HG02642 (cell line): ENCODE data around the gene CFL1.
A peak's percentile ranks its signal among the peaks of the same experiment; 100 is the strongest.

Source experiments
- ATAC-seq: cut with Tn5 transposase; IDR thresholded peaks from one replicate; pipeline ENCODE4 v1.9.1; 2021; ENCODE audit warnings: mild to moderate bottlenecking; ENCODE audit not compliant: unreplicated experiment, poor library complexity

The CFL1 gene

DNA sequence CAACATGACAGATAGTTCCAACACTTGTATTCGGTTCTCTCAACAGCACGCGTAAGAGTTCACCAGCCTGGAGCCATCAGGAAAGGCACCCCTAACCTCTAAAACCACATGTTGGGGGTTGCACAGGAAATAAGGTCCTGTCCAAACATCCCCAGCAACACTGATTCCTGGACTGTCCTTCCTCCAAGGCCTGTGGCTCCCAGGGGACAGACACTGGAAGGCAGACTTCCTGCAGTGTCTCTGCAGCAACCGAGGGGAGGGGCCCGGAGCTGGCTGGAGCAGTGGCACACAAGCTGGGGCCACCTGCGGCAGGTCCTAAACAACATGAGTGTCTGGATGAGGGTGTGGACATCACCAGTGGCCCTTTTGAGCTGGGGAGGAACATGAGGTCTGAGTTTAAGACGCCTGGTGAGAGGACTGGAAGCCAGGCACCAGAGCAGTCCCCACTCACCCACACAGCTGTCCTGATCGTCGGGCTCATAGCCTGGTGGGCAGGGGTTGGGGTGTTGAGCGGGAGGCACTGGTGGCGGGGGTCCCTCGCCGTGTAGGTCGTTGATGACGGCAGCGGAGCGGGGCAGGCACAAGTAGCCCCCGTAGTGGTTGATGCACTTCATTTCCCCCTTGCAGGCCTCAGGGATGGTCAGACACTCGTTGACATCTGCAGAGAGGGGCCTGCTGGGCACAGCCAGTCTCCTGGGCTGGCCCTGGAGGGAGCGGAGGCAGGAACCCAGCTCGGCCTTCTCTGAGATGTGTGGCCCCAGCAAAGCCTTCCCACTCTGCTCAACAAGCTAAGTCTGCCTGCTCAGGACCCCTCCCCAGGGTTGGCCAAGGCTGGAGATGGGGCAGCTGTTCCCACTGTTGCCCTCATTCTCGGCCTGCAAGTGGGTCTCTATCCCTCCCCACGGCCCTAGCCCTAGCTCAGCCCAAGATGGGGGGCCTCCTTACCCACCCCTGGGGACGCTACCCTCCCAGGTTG lies 13.0 kb upstream of the CFL1 start:
- no peak for ATAC-seq

DNA sequence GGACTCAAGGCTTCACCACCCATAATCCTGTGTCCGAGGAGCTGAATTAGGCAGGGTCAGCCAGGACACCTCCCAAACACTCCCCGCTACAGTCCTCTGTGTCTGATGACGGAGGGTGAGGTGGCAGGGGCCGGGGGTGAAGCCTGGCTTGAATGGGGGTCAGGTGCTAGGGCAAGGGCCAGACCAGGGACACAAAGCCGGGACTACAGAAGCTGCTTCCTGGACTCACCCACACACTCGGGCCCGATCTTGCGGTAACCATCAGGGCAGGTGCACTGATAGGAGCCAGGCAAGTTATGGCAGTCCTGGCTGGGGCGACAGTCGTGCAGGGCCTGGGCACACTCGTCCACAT lies 12.3 kb upstream of the CFL1 start:
- ATAC-seq, result no peak

DNA sequence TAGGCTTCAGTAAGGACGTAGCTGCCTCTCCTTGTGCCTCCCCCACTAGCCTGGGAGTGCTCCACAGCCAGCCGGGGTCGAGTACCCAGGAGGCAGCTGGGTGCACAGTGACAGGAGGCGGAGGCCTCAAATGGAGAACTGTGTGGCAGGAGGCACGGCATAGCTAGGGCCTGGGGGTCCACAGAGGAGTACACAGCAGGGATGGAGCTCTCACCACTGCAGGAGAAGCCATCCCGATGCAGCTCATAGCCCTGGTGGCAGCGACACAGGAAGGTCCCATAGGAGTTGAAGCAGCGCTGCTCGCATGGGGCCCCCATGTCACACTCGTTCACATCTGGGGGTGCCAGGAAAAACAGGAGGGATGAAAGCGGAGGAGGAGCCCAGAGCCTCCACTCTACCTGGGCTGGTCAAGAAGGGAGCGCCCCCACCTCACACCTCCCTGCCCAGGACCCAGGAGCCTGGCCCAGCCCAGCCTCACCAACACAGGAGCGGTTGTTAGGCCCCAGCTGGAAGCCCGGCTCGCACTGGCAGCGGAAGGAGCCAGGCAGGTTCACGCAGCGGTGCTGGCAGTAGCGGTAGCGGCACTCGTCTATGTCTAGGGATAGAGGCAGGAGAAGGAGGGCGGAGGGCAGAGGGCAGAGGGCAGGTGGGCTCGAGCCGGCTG lies 11.8 kb upstream of the CFL1 start:
- ATAC-seq, result no peak

DNA sequence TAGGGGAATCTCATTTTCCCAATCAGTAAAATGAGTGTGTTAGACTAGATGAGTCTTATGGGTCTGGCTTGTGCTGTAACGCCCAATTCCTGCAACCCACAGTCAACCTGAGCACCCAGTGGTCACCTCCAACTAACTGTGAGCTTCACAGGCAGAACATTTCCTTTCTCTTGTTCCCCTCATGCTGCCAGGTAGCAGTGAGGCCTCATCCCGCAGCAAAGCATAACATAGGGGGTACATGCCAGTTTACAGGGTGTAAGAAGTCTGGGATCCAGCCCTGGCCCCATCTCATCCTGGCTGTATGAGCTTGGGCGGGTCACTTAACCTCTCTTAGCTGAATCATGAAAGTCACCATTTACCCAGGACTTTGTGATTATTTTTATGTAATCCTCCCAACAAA lies 10.9 kb upstream of the CFL1 start:
- ATAC-seq, result no peak

DNA sequence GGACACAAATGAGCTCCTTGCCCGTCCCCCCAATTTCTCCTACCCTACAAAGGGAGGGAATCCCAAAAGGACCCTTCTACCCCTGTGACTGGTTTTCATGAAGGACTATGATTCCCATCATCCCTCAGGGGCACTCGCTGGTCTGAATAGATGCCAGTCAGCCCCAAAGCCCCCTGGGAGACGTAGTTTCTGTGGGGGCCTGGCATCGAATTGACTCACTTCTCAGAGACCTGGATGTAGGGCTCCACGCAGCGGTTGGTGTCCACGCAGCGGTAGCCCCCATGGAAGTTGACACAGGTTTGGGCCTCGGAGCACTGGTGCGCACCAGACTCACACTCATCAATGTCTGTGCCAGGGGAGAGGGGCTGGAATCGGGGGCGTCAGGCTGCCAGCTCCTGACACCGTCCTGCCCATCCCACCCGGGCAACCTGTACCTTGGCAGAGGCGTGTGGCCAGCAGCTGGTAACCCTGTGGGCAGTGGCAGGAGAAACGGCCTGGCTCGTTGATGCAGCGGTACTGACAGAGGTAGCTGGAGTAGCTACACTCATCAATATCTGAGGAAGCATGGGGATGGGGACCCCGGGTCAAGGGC lies 10.2 kb upstream of the CFL1 start:
- ATAC-seq, result no peak

DNA sequence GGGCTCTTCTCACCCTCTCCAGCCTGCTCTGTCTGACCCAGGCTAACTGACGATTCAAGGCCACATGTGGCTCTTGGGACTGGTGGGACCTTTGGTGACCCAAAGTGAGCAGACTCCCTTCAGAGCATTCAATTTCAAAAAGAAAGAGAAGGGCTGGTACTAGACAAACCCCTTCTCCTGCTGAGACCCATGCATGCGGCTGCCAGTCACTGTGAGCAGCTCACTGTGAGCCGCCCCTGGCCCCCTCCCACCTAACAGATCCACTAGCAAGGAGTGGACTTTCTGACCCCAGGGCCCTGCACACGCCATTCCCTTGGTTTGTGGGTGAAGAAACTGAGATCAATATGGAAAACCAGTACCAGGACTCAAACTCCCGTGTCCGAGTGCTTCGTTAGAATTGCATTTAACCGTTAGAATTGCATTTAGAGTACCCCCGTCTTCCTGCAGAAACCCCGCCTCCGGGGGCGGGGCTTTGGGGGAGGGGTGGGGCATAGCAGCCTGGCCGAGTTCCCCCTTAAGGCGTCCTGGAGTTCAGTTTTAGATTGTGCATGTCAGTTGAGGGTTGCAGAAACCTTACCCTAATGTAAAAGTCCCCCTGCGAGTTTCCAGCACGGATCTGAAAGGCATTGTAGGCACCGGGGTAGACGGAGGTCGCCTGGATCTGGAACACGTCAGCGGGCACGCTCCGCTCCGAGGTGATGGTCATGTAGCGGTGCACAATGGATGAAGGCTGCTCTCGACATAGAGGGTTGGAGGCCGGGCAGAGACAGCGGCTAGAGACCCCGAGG lies 9.5 kb upstream of the CFL1 start:
- no peak for ATAC-seq

DNA sequence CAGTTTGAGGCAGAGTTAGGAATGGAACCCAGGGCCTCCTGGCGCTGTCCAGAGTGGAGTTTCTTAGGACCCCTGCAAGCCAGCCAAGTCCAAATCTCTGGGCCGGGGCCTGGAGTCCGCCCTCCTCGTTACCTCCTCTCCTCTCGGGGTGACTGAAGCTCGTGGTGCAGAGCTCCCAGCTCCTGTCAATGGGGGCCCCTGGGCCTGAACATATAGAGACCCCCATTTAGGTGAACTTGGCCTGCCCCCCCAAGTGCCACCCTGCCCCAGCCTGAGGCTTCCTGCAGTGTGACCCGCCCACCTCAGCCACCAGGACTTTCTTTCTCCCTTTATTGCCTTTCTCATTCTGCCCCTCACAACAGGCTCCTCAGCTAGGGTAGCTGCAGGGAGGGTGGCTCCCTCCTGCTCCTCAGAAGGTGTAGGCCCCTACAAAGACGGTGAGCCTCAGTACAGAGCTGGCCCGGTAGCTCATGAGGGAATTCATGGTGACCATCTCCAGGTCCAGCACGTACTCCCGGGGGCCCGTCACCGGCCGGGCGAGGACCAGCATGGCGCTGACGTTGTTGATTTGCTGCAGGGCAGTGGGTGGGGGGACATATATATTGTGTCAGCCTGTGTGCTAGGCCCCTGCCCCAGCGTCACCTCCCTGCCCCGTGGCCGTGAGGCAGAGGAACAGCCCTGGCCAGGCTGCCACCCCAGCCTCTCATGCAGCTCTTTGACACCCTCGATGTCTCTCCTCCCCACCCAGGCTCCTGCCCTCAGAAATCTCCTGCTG lies 8.7 kb upstream of the CFL1 start:
- no peak for ATAC-seq

DNA sequence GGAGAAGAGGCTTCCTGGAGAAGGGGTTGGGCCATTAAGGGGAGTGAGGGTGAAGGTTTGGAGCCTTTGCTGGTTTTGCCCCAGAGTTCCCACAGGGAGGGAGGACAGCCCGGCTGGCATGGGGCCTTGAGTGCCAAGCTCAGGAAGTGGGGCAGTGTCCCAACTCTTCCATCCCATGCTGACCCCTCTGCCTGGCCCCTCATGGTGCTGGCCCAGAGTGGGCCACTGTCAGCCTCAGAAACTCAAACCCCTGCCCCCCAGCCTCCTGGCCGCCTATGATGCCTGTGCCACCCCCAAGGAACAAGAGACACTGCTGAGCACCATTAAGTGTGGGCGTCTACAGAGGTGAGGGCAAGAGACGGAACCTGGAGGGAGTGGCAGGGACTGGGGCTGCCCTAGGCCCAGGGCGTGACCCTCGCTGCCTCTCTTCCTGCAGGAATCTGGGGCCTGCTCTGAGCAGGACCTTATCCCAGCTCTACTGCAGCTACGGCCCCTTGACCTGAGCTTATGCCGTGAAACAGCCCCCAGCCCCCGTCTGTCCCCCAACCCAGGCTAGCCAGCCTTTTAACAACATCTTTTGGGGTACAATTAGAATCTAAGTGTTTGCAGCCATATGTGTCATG lies 7.7 kb upstream of the CFL1 start:
- no peak for ATAC-seq

DNA sequence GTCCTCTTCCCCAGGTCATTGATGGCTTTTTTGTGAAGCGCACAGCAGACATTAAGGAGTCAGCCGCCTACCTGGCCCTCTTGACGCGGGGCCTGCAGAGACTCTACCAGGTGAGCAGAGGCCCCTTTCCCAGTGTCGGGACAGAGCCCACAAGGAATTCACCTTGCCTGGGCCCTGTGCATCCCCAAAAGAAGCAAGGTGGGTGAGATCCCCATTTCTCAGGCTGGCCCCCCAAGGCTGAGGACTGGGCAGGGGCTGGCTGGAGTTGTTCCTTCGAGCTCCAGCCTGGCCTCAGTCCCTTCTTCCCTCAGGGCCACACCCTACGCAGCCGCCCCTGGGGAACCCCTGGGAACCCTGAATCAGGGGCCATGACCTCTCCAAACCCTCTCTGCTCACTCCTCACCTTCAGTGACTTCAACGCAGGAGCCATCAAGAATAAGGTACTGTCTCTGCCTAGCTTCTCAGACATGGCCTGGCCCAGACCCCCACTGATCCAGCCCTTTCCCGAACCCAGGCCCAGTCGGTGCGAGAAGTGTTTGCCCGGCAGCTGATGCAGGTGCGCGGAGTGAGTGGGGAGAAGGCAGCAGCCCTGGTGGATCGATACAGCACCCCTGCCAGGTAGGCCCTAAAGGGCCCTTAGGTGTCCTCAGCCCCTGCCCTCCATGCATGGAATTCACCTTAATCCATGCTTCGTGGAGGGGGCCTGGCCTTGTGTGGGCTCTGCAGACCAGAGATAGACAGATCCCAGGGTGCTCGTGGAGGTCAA lies 6.9 kb upstream of the CFL1 start:
- ATAC-seq, result no peak

DNA sequence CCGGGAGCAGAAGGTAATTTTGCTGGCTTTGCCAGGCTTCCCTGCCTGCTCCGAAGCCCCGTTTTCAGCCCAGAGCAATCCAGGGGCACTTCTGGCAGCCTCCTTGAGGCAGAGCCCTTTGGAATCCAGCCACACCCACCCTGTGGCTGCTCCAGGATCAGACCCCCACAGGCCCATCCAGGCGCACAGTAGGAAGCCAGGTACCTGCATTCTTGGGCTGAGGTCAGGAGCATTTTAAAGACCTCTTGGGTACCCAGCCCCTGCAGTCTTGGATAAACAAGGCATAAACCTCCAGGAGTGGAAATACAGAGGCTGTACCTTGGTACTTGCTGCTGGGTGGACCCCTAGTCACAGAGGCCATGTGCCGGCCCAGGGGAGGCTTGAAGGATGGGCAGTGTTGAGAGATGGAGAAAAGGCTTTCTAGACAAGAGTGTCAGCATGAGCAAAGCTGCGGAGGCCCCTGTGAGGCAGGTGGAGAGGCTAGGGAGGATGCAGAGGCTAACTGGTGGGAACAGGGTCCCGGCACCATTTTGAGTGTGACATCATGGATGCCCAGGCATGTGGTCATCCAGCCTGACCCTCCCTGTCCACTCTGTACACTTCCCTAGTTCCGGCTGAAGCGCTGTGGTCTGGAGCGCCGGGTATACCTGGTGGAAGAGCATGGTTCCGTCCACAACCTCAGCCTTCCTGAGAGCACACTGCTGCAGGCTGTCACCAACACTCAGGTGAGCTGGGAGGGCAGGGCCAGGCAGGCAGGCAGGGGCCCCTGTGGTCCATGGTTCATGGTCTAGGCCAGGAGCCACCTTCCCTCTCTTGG lies 6.1 kb upstream of the CFL1 start:
- ATAC-seq, result no peak

DNA sequence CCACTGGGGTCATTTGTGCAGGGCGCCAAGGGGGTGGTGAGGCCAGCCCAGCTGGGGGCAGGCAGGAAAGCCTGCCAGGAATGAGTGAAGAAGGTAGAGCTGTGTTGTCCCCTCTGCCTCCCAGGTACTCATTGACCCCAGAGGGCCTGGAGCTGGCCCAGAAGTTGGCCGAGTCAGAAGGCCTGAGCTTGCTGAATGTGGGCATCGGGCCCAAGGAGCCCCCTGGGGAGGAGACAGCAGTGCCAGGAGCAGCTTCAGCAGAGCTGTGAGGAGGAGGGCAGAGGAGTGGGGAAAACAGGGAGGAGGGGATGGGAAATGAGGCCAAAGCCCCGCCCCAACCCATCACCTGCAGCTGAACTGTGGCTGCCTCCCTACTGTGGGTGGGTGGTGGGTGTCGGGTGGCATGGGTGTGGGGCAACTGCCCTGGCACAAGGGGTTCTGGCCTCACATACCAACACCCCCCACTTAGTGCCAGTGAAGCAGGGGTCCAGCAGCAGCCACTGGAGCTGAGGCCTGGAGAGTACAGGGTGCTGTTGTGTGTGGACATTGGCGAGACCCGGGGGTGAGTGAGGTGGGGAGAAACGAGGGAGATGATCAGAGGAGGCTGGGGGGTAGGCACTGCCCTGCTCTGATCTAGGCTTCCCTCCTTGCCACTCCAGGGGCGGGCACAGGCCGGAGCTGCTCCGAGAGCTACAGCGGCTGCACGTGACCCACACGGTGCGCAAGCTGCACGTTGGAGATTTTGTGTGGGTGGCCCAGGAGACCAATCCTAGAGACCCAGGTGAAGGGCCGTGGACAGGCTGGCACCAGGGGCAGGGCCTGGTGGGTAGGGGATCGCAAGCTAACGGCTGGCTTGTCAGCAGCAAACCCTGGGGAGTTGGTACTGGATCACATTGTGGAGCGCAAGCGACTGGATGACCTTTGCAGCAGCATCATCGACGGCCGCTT lies 5.2 kb upstream of the CFL1 start:
- ATAC-seq, result no peak

DNA sequence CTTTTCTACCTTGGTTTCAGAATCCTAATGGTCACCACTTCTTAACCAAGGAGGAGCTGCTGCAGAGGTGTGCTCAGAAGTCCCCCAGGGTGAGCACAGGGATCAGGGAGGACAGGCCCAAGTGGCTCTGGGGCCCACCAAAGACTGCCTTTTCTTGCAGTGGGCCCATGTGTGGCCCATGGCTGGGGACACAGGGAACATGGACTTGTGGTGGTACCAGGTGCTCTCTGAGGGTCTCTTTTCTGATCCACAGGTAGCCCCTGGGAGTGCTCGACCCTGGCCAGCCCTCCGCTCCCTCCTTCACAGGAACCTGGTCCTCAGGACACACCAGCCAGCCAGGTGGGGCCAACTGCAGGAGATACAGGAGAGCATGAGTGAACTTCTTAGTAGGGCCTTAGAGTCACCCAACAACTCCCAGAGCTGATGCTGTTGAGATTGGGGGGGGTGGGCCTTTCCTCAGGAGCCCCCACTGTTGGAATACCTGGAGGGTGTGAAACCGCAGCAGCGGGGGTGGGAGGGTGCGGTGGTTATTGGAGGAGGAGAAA lies 4.3 kb upstream of the CFL1 start:
- no peak for ATAC-seq

DNA sequence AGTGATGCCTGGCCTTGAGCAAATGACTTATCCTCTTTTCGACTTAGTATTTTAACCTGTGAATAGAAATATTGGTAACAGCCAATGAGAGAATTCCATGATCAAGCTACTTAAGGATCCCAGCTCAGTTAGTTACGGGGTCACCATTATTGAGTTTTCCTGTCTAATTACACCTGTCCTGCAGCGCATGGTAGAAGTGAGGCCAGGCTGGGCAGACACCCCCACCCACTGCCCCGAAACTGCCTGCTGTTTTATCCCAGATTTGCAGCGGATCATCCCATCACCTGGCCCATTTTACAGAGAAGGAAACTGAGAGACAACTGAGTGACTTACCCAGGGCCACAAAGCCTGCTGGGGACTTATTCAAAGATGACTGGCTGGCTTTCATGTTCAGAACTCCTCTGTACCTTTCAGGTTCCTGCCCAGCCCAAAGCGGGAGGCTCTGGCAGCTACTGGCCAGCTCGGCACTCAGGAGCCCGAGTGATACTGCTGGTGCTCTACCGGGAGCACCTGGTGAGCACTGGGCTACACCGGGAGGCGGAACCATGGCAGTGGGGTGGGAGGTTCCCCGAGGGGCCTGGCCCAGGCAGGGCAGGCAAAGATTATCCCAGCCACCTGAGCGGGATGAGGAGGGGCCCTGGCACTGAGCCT lies 3.7 kb upstream of the CFL1 start:
- ATAC-seq, result no peak

DNA sequence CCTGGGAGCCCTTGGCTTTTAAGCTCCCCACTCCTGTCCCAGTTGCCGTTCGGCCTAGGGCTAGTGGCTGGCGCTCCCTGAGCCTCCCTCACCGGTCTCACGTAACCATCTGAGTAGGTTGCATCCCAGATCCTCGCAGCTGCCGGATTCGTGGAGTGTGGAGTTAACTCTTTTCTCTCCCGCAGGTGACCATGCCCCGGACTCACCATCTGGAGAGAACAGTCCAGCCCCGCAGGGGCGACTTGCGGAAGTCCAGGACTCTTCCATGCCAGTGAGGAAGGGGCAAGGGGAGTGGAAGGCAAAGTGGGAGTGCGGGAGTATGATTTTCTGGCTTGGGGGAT lies 3.2 kb upstream of the CFL1 start:
- no peak for ATAC-seq

DNA sequence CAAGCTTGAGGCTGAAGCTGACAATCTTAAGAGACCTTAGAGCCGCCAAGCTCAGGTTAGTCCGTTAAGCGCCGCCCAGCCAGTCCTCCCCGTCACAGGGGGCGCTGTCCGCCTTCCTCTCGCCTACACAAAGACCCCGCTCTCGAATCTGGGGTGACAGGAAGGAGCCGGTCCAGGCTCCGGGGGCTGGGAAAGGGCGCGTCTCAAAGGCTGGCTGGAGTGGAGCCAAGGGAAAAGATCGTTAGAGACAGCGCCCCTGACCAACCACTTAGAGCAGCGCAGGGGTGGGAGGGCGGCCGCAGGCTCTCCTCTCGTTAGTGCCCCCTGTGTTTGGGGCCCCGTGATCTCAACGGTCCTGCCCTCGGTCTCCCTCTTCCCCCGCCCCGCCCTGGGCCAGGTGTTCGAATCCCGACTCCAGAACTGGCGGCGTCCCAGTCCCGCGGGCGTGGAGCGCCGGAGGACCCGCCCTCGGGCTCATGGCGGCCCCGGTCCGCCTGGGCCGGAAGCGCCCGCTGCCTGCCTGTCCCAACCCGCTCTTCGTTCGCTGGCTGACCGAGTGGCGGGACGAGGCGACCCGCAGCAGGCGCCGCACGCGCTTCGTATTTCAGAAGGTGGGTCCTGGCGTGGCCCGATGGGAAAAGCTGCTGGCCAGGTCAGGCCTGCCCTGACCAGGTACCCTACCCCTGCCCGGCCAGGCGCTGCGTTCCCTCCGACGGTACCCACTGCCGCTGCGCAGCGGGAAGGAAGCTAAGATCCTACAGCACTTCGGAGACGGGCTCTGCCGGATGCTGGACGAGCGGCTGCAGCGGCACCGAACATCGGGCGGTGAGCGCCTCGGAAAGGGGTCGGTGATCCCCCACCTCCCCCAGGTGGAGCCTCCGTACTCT lies 2.5 kb upstream of the CFL1 start, which contains the start of gene MUS81:
Gene MUS81, plus strand, starts transcription at position 156 of the 887 bp plus-strand sequence. Its CDS starts 321 bp downstream, at position 477.
- ATAC-seq, result peak; percentile 33
